HG03196 (cell line): ENCODE measurements around the gene SKAP1.

Experiments
- ATAC-seq: cut with Tn5 transposase; IDR thresholded peaks from one replicate; pipeline ENCODE4 v1.9.1; 2021; ENCODE audit not compliant: unreplicated experiment

The SKAP1 gene

GRCh38 chr17:48333034-48333530 is 96.9 kb downstream of the SKAP1 start:
- ATAC-seq, result no peak

- no peak for ATAC-seq
These were observed 99.1 kb downstream of the SKAP1 start for GRCh38 chr17:48330887-48331286.

- no peak for ATAC-seq
These were observed 99.6 kb downstream of the SKAP1 start for GRCh38 chr17:48330421-48330820.

- ATAC-seq, result no peak
These were observed 101.6 kb downstream of the SKAP1 start for GRCh38 chr17:48328457-48328856.

- ATAC-seq, result no peak
These were observed 103.7 kb downstream of the SKAP1 start for GRCh38 chr17:48326310-48326709.

GRCh38 chr17:48322060-48322459 is 108.0 kb downstream of the SKAP1 start:
- no peak for ATAC-seq

DNA sequence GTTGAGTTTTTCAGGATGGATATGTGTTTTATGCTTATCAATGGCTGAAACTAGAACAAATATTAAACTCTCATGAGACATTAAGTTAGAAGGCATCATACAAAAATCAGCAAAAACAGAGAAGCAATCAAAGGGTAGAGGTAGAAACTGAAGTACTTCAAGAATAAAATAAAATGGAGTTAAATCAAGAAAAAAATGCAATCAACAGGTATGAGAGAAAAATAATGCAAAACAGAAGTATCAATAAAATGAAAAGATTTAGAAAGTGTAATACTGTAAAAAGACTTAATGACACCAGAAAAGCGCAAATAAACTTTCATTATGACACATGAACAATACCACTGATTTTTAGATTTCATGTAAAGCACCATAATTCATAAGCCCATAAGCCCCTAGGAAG is 112.3 kb downstream of the SKAP1 start:
- ATAC-seq, result no peak

DNA sequence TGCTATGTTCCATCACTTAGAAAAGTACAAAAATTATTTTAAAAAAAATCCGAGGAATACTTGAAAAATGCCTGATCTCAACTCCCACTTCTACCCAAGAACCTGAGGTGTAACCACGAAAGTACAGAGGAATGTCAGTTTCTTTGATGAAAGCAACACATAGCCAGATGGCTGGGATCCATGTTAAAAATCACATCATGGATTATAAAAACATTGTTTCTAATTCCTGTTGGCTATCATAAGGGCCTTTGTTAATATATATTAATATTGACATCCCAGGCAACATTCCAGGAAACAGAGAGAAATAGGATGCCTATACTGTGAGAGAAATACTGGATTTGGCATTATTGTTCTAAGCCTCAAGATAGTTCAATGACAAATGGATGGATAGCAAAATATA is 115.3 kb downstream of the SKAP1 start:
- no peak for ATAC-seq

GRCh38 chr17:48313096-48313755 is 116.8 kb downstream of the SKAP1 start:
- no peak for ATAC-seq

GRCh38 chr17:48311324-48311723 is 118.7 kb downstream of the SKAP1 start:
- no peak for ATAC-seq

- ATAC-seq, result no peak
These were observed 119.2 kb downstream of the SKAP1 start for GRCh38 chr17:48310748-48311213.

GRCh38 chr17:48308581-48308980 is 121.4 kb downstream of the SKAP1 start:
- ATAC-seq, result no peak

- ATAC-seq, result no peak
These were observed 122.1 kb downstream of the SKAP1 start for GRCh38 chr17:48307814-48308411.

DNA sequence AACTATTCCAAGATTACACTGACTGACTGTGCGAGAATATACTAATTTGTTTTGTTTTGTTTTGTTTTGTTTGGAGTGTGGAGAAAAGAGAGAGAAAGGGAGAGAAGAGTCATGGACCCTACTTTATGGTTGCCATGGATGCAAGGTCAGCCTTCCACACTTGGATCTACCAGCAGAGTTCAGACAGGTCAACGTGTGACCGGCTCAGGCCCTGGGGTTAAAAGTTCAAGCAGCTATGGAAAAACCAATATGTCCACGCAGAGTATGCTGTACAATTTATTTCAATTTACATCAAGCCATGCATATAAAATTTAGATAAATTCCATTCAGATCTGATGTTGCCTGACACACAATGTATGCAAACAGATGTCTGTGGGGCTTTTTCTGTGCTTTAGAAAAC is 122.8 kb downstream of the SKAP1 start:
- ATAC-seq, result no peak

DNA sequence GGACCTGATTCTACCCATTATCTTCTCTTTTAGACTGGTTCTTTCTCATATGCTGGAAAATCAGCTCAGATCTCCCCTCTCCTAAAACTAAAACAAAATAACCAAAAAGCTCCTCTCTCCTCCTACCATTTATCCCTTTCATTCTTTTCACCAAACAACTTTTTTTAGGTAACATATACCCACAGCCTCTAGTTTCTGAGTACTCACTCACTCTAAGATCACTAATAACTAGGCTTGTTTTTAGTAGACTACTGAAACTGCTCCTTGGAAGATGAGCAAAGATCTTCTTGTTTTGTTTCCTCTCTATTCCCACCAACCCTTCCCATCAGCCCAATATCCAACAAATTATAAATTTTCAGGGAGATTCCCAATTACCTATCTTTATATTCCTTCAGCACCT is 129.0 kb downstream of the SKAP1 start:
- no peak for ATAC-seq

DNA sequence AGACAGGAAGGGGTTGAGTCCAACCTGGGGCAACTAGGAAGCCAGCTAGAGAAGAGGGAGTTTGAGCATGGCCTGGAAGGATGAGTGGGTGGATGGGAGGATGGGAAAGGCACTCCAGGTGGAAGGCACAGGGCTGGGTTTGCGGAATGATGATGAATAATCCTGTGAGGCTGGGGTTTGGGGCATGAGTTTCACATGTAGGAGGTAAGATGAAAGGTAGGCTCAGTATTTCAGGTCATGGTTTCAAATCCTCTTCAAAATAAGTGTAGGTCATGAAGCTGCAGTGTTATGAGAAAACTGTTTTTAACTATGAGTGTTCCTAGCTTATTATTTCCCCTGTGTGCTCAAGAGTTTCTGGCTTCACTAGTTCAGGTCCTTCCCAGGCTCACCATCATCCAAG is 130.3 kb downstream of the SKAP1 start:
- ATAC-seq, result no peak

DNA sequence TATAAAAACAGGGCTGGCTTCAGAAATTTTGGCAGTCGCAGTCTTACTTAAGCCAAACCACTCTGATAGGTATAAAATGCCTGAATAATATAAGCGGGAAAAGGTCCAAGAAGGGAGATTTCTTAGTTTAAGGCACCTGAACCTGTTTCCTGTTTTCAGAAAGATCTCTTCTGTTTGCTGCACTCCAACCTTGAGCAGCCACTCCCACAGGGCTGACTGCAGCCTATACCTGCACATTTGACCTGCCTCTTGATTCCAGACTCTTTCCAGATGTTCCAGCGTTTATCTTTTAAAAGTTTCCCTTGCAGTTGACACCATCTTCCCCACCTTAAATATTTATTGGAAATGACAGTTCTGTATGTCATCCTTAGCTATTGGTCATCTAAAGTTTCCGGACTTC is 132.2 kb downstream of the SKAP1 start:
- no peak for ATAC-seq

DNA sequence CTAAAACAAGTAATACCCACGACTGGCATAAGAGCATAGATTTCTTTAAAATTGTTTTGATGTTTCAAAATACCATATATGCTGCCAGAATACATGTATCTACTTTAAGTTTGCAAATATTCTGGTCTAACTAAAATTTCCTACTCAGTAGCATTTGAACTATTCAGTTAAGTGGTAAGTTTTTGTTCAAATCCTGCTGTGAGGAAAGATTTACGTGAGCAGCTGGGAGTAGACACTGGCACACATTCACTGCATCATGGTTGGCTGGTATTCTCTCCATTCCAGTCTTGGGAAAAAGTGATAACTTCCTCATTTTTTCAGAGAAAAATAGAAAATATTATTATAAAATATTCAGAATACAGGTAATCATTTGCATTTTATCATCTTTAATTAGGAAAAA is 133.6 kb downstream of the SKAP1 start:
- ATAC-seq, result no peak

GRCh38 chr17:48295362-48296288 is 134.4 kb downstream of the SKAP1 start:
- ATAC-seq, result no peak

DNA sequence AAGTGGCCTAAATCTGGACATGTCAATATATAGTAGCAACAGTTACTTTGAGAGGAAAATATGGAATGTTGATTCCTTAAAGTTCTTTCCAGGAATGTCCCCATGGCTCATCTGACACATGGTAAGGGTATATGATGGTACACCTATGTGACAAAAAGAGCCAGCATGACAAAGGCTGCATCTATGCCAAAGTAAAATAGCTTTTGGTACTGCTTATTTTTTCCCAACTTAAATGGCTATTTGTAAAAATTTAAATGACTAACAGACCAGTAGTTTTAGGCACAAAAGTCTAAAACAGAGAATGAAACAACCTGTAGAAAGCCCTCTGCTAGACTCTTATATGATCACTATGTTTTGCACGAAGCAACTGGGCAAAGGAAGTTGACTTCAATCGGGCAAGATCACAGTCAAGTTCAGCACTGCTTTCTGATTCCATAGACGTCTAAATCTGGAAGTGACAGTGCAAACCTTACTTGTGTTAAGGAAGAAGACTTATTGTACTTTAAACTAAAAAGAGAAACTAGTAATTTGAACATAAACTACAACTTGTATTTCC is 135.1 kb downstream of the SKAP1 start:
- ATAC-seq, result no peak

- ATAC-seq, result no peak
These were observed 135.8 kb downstream of the SKAP1 start for GRCh38 chr17:48294020-48294805.
